ENCODE results near the gene CAMK4. TPM values are rescaled to one million over a fixed set of nuclear protein-coding genes. Genes with fewer than 3 reads are reported as not detected.

The CAMK4 gene
- total RNA-seq, 1 donor from 2014 or later, result 8.4 TPM

DNA sequence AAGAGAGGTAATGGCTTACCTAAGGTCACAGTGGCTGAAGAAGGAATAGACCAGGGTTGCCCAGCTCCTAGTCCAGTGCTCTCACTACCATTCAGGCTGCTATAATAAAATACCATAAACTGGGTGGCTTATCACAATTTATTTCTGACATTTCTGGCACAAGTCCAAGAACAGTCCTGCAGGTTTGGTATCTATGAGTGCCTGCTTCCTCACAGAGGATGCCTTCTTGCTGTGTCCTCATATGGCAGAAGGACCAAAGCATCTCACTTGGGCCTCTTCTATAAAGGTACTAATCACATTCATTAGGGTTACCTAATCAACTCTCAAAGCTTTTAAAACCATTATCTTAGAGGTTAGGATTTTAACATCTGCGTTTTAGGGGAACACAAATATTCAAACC is 271.0 kb downstream of the CAMK4 start:
- no peak for DNase-seq

DNA sequence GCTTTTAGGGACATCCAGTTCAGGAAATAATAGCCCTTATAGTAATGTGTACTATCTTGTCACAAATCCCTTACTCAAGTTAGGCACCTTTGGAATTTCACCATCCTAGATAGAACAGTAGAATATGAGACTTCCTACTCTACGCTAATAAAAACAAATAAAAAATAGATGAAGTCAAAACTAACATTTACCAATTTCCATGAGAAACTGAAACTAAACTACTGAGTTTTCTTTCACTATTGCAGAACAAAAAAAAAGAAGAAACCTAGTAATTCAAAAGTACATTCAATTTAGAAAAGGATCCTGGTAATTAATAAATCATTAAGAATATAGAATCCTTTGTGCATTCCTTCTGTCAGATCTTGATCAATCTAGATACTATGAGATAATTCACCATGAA is 274.2 kb downstream of the CAMK4 start:
- DNase-seq, result no peak

DNA sequence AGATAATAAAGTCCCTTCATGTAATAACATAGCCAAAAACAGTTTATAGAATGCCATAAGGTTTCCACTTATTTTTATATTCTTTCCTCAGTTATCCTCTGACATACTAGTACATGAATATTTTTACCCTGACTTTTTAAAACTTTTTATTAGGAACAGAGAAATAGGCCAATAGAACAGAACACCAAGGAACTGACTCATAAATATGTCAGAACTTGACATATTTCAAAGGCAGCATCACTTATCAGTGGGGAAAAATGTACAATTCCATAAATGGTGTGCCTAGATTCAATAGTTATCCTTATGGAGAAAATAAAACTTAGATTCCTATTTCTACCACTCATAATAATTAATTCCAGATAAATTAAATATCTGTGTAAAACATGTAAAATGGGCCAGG is 278.8 kb downstream of the CAMK4 start:
- DNase-seq, result no peak

DNA sequence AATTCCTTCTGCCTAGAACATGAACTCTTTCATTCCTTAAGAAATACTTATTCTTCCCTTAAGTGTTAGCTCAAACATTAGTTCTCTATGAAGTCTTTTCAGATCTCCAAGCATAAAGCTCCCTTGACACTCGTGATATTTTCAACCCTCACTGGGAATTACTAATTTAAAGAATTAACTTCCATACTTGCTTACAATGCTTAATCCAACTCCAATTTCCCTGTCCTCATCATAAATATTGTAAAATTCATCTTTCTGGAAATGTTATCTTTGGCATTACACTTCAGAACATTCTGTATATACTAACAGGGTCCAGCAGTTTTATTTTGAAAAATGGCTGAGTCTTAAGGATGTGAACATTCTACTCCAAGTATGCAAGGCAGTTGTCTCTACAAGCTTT is 280.9 kb downstream of the CAMK4 start:
- no peak for DNase-seq

DNA sequence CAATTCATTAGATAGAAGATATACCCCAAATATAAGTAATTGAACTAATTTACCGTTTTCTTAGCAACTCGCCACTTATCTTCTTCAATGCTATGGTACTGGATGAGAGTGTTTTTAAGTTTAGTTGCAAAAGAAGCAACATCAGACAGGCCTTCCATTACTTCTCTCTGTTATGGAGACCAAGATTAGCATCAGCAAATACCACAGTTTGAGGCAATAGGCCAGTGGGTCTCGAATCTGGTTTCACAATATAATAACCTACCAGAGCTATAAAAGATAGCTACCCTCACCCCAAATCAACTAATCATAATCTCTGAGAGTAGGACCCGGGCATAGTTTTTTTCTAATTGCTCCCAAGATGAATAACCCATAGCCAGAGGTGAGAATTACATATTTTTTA is 283.1 kb downstream of the CAMK4 start:
- no peak for DNase-seq

DNA sequence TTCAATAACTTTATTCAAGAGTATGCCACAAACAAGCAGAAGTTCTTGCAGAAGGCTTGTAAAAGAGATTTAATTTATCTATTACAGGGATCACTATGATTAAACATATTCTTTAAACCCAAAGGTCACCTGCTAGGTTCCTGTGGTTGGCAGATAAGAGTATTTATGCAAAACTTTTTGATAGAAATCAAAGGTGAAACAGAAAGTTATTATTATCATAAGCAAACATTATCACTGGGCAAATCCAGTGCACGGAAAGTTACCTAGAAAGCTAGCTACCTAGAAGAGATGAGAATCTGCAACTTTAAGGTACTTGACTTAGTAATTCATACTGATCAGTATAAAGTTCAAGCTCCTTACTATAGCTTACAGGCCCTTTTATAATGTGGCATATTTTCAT is 284.9 kb downstream of the CAMK4 start:
- DNase-seq, result no peak

DNA sequence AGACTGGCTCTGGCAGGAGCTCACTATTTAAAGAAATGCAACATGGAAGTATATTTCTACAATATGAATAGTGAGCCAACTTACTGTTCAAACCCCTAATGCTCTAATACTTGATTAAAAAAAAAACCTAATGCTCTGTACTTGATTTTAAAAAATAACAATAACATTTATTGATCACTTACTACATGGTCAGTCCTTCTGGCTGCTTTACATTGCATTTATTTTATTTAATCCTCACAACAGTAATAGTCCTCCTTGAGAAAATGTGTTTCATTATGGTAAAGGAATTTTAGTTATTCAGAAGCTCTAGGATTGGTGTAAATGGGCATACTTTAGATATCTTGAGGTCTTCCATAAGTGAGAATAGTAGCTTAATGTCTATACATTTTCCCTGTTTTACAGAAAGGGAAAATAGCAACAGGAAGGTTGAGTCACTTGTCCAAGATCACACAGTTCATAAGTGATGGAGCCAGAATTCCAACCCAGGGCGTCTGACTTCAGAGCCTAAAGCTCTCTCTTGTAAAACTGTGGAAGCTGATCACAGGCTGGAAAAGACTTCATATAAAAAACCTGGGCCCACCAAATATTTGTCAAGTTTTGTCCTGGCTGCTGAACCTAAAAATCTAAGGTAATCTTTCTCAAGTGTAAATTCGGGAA is 287.1 kb downstream of the CAMK4 start:
- peak; percentile 25 for DNase-seq

DNA sequence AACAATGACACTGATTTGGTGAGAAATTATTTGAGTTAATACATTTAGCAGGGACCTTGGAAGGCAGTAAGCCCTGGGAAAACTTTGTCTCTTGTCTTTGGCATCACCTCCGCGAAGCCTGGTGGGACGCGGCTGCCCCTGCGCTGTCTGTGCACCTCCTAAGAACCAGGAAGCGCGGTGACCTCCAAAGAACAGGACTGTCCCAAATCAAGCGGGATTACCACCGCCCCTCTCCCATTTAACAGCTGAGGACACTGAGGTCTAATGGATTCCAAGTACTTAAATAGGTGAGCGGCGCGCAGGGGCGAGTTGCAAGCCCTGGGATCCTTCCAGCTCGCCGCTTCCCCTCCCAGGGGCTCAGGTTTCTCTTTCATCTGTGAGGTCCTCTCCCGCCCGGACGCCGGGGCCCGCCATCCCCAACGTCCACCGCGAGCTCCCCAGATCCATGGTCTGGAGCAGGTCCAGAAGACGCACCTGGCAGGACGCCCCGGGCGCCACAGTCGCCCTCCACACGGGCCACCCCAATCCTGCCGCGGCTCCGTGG is 287.7 kb downstream of the CAMK4 start:
- DNase-seq, result no peak

DNA sequence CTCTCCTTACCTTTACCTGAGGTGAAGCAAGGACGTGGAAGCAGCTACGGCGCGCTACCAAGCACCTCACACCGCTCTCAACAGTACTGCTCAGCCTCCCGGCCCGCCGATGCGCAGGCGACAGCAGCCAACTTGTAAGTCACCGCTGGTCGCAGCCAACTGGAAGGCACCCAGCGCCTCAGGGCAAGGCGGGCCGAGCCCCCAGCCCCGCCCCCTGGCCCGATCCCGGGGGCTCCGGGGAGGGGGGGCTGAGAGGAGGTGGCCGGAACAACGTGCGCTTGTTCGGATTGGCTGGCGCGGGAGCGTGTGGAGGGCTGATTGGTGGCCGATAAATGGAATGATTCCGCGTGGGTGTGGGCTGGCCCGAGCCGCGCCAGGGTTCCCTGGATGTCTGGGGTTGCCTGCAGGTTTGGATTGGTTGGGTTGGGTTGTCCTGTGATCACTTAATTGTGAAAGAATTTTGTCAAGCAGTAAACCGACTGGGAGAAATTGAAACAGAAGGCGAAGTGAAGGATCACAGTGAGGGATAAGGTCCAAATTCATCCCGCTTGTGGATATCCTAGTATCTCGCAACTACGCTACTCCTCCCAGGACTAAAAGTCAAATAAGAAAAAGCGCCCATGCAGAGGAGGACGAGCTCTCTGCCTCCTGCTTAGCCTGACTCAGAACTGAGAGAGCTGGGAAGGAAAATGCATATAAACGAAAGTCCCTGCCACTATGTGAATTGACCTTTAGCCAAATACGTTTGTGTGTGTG is 288.4 kb downstream of the CAMK4 start, which contains the start of gene STARD4:
Gene STARD4, minus strand, starts transcription at position 161 of the 756 bp plus-strand sequence. CDS start 5,102 bp downstream, outside the sequence.
- DNase-seq, result peak; percentile 98

DNA sequence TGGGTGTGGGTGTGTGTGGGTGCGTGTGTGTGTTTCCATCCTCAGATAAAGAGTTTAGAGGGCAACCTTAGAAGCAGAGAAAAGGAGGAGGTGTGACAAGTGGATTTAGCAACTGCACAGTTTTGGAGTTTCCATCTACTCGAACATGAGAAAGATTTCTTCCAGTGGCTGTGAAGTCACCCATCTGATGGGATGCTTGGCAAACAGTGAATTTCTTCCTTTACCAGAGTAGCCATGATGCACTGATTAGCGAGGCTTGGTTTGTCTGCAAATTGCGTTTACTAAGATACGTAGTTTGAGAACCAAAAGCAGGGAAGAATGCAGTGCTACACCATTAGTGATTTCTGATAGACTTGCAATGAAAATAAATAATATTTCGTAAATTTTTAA is 288.9 kb downstream of the CAMK4 start:
- no peak for DNase-seq

DNA sequence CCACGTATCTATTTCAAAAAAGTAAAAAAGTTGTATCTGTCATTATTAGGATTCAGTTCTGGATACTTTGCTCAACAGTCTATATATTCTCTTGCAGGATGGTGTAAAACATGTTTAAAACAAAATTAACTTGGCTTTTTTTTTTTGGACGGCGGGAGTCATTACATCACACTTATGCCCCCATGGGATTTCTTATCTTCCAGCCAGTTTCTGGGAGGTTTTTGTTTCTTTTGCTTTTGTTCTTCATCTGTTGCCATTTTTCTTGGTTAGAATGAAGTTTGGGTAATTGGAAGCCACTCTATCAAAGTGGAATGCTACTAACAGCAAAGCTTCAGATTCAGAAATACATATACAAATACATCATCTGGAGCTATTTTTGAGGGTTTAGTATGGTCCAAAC is 289.9 kb downstream of the CAMK4 start:
- DNase-seq, result no peak

DNA sequence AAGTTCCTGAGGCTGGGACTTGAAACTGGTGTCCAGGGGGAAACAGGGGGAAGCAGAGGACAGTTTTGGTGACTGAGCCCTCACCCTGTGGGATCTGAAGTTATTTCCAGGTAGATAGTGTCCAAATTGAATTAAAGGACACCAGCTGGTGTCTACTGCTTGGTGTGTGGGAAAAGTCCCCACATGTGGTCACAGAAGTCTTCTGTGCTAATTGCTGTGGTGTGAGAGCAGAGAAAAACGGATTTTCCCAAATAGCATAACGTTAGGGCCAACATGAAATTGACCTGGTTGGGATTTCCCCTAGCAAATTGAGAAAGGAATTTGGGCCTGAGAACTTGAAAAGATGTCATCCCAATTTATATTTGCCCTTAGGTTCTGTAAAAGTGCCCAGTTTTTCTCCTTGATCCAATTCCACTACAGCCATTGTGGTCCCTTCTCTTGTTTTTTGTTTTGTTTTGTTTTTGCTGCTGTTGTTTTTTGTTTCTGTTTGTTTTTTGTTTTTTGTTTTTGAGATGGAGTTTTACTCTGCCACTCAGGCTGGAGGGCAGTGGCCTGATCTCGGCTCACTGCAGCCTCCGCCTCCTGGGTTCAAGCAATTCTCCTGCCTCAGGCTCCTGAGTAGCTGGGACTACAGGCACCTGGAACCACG is 293.8 kb downstream of the CAMK4 start:
- DNase-seq, result no peak

DNA sequence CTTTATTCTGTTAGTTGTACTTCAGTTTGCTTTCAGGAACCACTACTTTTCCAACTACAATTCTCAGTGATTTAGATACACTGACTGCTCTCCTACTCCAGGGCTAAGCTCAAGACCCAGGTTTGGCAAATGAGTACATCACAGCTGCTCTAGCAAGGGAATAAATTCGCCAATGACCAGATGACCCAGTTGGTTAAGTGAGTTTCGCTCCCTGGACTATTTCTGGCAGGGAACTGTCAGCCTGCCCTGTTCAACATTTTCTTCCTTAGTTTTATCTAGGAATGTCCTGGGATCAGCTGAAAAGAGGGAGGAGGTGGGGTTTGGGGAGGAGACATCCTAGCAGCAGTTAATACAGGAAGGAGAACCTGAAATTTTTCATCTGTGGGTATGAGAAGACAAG is 294.6 kb downstream of the CAMK4 start:
- DNase-seq, result no peak

DNA sequence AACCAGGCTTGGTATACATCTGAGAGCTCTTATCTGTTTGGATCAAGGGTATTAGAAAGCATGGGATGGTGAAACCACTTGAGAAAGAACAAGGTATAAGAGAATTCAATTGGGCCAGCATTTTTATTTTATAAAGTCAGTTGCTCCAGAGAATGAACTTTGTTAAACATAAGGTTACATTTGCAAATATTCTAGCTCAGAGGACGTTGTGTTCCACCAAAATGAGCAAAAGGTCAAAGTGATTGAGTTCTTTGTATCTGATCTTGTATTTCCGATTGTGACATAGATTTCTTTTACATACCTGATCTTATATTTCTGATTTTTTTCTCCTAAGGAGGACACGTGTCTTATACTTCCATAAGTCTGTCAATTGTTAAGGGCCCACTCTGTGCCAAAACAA is 296.7 kb downstream of the CAMK4 start:
- no peak for DNase-seq

DNA sequence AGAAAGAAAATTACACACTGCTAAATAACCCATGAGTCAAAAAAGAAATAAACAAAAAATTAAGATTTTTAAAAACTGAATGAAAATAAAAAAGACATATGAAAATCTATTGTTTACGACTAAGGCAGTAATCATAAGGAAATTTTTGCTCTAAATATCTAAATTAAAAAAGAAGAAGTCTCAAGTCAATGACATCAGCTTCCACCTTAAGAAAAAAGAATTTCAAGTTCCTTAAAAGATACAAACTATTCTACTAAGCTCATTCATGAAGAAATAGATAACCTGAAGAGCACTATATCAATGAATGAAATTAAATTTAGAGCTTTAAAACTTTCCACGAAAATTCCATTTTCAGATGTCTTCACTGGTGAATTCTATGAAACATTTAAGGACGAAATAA is 303.9 kb downstream of the CAMK4 start:
- DNase-seq, result no peak

DNA sequence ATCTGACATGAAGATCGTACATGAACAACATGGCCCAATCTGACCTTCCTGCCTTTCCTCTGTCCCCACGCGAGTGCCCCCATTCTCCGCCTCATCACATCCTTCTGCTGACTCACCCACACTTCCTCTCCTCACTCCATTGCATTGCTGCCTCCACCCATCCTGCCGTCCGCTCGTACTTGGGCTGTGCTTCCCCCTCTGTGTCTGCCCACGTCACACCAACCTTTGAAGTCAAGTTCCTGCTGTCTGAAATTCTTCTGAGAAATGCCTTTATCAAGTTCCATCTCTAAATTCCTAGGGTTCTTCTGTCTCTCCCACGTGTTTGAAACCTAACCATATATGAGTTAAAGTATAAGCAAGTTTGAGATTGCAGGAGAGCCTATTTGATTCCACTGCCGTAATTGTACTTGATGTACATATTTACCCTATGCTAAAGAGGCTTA is 306.1 kb downstream of the CAMK4 start:
- peak; percentile 10 for DNase-seq

DNA sequence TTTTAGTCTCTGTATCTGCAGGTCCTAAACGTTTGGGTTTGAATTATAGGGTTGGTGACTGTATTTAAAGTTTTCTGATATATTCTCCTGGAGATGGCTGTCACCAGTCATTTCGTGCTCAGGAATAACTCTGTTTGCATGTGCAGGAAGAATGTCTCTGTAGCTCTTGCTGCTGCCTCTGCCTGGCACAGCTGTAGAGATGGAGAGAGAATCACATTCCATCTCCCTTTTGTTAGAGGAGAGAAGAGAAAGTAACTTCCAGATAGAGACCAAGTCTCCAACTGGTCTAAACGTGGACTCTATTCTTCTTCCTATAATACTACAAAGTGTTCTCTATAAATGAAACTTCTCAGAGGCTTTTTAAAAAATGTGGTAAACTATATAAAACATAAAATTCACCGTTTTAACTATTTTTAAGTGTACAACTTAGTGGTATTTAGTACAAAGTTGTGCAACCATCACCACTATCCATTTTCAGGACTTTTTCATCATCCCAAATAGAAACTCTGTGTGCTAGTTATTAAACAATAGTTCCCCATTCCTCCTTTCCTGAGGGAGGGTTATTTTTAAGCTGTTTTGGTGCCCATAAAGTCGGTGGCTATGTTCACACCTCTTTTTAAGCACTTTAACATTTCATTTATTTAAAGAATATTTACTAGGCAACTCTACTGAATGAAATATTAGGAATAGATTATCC is 308.9 kb downstream of the CAMK4 start:
- no peak for DNase-seq

DNA sequence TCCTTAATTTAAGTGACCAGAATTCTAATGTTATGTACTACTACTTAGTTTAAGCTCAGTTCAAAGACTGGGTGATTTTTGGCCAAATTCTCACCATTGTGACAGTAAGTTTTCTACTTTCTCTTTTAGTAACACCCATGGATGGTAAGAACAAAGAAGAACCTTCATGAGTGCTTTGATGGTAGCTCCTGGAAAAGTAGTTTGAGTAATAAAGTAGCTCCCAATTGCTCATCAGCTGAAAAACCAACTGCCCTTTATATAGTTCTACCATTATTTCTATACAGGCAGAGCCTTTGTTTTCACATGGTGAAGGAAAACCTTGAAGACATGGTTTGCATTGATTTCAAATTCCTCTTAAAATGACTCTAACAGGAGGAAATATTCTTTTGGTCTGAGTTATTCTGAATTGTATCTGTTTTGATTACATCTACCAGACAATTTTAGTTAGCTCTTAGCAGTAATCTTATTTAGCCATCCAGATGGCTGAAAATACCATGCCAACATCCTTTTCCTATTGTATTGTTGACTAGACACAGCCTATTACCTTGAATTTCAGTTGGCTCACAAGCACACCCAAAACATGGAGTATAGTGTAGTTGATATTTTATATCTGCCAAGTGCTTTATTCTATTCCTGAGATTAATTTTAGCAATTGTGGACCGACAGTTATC is 311.8 kb downstream of the CAMK4 start:
- DNase-seq, result peak; percentile 10

DNA sequence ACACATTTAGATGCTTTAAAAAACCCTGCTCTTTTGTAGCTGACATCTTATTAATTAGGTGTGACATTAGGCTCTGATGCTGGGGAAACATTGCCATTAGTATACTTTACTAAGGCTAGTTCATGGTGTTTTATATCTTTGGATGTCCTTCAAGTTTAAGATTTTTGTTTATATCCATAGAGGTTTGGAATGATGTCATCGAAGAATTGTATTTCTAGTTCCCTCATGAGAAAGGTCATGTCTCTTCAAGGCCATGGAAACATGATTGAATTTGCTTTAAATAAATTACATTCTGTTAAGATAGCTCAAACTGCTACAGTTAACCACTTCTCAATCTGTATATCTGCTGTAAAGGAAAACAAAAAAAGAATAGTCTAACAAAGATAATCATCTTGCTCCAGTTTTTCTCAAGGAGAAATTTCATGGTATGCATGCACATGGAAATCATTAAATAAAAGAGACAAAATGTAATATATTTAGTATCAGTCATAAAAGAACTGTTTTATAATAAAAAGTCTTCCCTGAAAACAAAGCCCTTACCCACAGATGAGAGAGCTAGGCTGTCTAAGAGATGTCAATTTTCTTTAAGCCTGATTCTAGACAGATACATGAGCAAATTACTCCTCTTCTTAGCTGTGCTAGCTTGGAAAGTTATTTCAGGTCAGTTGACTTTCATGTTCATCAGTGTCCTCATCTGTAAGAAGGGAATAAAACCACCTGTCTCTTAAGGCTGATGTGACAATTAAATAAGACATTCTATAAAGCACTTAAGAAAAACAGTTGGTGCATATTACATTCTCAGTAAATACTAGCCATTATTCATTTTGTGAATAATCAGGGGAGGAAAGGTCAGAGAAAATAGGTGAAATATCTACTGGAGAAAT is 313.2 kb downstream of the CAMK4 start:
- peak; percentile 56 for DNase-seq
